ENCODE data around the gene JPH3. TPM values are rescaled to one million over a fixed set of nuclear protein-coding genes. Genes with fewer than 3 reads are reported as not detected.

JPH3 gene
- total and polyA plus RNA-seq, 7 donors = under 0.01 to 1.4 (median 0.73) TPM; not detected in 1

DNA sequence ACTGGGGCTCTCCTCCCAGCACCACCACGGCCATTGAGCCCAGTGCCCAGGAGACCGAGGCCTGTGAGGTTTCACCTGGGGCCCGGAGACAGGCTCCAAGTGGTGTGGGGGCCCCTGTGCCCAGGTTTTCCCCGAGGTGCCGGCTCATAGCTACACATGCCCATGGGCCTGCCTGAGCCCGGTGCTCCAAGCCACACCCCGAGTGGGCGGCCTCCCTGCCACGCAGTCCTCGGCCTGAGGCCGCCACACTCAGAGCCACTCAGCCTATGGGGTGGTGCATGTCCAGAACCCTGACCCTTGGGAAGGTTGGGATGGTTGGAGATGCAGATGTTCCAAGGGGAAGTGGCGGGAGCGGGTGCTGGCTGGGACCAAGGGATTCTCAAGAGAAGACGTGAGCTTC is 24.1 kb downstream of the JPH3 start:
- no peak overlapping the region for H3K27ac ChIP-seq
- TF ChIP-seq POLR2A (IDR thresholded peaks at IDR 0.05) (no peak), EP300 (IDR thresholded peaks at IDR 0.05) (no peak), POLR2AphosphoS5 (IDR thresholded peaks at IDR 0.05) (no peak)
- TF ChIP-seq, protein P1, sequence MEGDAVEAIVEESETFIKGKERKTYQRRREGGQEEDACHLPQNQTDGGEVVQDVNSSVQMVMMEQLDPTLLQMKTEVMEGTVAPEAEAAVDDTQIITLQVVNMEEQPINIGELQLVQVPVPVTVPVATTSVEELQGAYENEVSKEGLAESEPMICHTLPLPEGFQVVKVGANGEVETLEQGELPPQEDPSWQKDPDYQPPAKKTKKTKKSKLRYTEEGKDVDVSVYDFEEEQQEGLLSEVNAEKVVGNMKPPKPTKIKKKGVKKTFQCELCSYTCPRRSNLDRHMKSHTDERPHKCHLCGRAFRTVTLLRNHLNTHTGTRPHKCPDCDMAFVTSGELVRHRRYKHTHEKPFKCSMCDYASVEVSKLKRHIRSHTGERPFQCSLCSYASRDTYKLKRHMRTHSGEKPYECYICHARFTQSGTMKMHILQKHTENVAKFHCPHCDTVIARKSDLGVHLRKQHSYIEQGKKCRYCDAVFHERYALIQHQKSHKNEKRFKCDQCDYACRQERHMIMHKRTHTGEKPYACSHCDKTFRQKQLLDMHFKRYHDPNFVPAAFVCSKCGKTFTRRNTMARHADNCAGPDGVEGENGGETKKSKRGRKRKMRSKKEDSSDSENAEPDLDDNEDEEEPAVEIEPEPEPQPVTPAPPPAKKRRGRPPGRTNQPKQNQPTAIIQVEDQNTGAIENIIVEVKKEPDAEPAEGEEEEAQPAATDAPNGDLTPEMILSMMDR (IDR thresholded peaks at IDR 0.05) = no peak
- no peaks in the 10 kb centered on the region for H3K4me1 ChIP-seq
- H3K36me3 ChIP-seq = no peaks in the 10 kb centered on the region
- DNase-seq = no peak
- peaks cover 0 to 3% (median 1%) of the 10 kb centered on the region in 4 donors for H3K9me3 ChIP-seq
- WGBS, 2 donors = 72 to 84% methylated on average over 14 of the region's 14 CpGs
- intact Hi-C loops (cut with DNase I) = no loop called here
- peaks cover 0 to 39% (median 15%) of the 10 kb centered on the region in 3 donors for H3K27me3 ChIP-seq
- H3K4me3 ChIP-seq = no peak overlapping the region

DNA sequence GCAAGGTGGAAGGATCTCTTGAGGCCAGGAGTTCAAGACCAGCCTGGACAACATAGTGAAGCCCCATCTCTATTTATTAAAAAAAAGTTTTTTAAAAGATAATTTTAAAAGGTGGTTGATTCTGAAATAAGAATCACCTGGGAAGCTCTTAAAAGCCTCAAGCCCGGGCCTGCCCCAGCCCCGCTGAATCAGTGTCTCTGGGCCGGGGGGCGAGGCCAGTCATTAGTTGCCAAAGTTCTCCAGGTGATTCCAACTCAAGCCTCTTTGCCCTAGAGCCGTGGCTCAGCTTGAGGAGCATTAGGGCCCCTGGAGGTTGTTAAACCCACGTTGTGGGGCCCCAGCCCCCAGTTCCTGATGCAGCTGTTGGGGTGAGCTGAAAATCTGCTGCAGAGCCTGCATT is 24.6 kb downstream of the JPH3 start:
- H3K27ac ChIP-seq = no peak overlapping the region
- peaks cover 0 to 40% (median 15%) of the 10 kb centered on the region in 3 donors for H3K27me3 ChIP-seq
- TF ChIP-seq EP300 (IDR thresholded peaks at IDR 0.05) (no peak), POLR2AphosphoS5 (IDR thresholded peaks at IDR 0.05) (no peak), POLR2A (IDR thresholded peaks at IDR 0.05) (no peak)
- TF ChIP-seq, protein P1 (IDR thresholded peaks at IDR 0.05) = no peak
- H3K4me3 ChIP-seq = no peak overlapping the region
- WGBS, 2 donors = 59 to 73% methylated on average over 6 of the region's 6 CpGs
- peaks cover 0 to 3% (median 1%) of the 10 kb centered on the region in 4 donors for H3K9me3 ChIP-seq
- H3K4me1 ChIP-seq = no peaks in the 10 kb centered on the region
- no peaks in the 10 kb centered on the region for H3K36me3 ChIP-seq
- no peak for DNase-seq
- intact Hi-C loops (cut with DNase I) = no loop called here

DNA sequence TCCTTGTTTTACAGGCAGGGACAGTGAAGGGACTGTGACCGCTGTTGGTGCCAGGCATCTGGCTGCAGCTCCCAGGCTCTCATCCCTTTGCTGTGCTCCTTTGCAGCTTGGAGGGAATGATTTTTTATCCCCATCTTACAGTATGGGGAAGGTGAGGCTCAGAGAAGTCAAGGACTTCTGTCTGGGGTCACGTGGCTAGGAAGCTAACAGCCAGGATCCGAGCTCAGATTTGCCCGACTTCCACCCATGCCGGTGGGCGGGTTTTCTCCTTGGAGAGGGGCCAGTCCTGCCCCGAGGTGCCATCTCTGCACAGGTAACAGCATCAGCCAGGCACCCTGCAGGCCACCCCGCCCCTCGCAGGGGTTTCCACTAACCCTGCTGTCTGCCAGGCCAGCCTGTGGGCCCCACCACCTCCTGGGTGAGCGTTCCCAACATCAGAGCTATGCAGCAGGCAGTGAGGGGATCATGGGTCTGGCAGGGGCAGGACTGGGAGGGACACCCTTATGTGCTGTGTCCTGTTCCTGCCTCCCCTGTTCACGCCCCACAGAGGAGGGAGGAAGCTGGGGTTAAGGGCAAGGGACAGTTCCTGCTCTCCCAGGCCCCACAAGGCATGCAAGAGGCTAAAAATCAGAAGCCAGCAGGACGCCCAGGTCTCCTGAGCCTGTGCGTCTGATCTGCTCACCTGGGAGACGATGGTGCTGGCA is 25.4 kb downstream of the JPH3 start:
- H3K36me3 ChIP-seq = no peaks in the 10 kb centered on the region
- TF ChIP-seq POLR2AphosphoS5 (IDR thresholded peaks at IDR 0.05) (no peak), EP300 (IDR thresholded peaks at IDR 0.05) (no peak), POLR2A (IDR thresholded peaks at IDR 0.05) (no peak)
- TF ChIP-seq, protein P1 (IDR thresholded peaks at IDR 0.05) = no peak
- WGBS, 2 donors = 54 to 73% methylated on average over 14 of the region's 14 CpGs
- intact Hi-C loops (cut with DNase I) = no loop called here
- H3K4me1 ChIP-seq = no peaks in the 10 kb centered on the region
- H3K4me3 ChIP-seq = no peak overlapping the region
- H3K27ac ChIP-seq = no peak overlapping the region
- no peak for DNase-seq
- peaks cover 0 to 34% (median 15%) of the 10 kb centered on the region in 3 donors for H3K27me3 ChIP-seq
- H3K9me3 ChIP-seq = peaks cover 0 to 3% (median 1%) of the 10 kb centered on the region in 4 donors

DNA sequence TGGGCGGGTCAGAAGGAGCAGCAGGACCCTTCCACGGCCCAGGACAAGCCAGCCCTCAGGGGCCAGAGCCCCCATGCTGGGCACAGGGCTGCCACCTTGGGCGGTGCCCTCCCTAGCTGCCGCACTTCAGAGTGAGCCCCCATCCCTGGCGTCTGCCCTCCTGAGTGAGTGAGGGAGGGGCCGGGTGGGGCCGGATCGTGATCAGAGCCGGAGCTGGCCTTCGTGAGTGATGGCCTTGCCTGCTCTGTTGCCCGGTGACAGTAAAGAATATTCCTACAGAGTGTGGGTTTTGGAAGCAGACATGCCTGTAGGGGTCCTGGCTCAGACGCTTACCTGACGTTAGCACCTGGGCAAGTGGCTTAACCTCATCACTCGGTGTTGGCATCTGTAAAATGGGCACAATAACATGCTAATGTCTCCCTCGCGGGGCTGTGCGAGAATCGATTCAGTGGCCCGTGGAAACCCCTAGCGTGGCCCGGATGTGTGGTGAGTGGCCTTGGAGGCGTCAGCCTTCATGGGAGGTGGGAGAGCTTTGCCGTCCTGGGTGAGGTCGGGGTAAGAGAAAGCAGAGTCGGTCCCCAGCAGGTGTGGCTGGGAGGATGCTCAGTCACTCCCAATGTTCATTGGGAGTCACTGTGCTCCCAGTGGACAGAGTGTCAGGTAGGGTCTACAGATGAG is 26.1 kb downstream of the JPH3 start:
- intact Hi-C loops (cut with DNase I) = no loop called here
- H3K36me3 ChIP-seq = no peaks in the 10 kb centered on the region
- peaks cover 0 to 3% (median 1%) of the 10 kb centered on the region in 4 donors for H3K9me3 ChIP-seq
- peaks cover 0 to 35% (median 15%) of the 10 kb centered on the region in 3 donors for H3K27me3 ChIP-seq
- H3K4me1 ChIP-seq = no peaks in the 10 kb centered on the region
- H3K4me3 ChIP-seq = no peak overlapping the region
- H3K27ac ChIP-seq = no peak overlapping the region
- 82 to 87% methylated on average over 25 of the region's 25 CpGs for WGBS, 2 donors
- no peak for DNase-seq
- TF ChIP-seq POLR2AphosphoS5 (IDR thresholded peaks at IDR 0.05) = no peak
- TF ChIP-seq, protein P1 (IDR thresholded peaks at IDR 0.05) = no peak
- no peak for TF ChIP-seq POLR2A (IDR thresholded peaks at IDR 0.05)
- no peak for TF ChIP-seq EP300 (IDR thresholded peaks at IDR 0.05)

All from sigmoid colon (tissue), 7 donors.